SHP77 (cell line): ENCODE data around the gene TCF3.
A peak's percentile ranks its signal among the peaks of the same experiment; 100 is the strongest.

Source experiments
- DNase-seq, 2 experiments: peaks; one replicate each; lab custom pipeline; 2025; lab: John Stamatoyannopoulos, UW

Gene TCF3

DNA sequence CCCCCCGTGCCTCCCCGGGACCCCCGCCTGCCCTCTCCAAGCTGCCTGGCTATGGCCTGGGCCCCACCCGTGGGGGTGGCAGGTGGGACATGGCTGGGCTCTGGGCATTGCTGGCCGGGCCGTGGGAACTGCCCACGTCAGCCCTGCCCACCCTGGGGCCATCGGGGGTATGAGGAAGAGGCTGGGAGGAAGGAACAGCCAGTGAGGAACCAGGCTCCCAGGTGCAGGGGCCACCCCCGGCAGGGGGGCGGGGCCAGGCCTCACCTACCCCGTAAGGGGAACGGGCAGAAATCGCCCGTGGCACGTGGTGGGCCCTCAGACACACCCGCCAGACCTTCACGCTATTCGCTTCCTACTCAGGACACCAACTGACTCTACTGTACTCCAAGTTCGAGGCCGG, 22.4 kb downstream of the TCF3 start:
- no peak for DNase-seq

DNA sequence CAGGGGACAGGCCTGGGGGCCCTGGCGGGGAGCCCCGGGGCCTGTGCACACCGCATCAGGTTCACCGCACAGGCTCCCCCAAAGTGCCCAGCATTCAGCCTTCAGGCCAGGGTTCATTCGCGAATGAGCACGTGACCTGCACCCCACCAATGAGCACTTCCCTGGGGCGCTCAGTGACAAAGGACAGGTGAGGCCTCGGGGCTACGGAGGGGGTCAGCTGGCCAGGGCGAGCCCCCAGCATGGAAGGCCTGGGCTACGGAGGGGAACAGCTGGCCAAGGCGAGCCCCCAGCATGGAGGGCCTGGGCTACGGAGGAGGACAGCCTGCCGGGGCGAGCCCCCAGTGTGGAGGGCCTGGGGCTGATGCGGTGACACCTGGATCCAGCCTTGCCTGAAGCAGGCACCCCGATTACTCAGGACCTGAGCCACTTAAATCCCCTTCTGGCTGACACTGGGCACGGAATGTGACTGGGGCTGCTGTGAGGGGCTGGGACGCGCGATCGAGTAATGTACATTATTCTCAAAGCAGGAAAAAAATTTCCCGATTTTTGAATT, 23.1 kb downstream of the TCF3 start:
- DNase-seq = no peak

DNA sequence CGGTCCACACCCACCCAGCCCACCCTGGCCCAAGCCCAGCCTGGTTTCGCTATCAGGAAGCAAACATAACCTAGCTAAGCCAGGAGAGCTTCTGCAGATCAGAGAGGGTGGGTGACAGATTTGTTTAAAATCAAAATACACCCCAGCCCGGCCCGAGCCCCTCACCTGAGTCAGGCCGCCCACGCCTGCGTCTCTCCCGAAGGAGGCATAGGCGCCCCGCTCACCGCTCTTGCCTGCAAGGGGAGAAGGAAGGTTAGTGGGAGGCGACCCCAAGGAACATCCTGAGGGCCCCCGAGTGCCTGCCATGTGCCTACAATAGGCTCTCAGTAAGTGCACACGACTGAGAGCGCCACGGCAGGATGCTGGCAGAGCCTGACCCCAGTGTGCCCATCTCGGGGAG, 25.2 kb downstream of the TCF3 start:
- DNase-seq = no peak

DNA sequence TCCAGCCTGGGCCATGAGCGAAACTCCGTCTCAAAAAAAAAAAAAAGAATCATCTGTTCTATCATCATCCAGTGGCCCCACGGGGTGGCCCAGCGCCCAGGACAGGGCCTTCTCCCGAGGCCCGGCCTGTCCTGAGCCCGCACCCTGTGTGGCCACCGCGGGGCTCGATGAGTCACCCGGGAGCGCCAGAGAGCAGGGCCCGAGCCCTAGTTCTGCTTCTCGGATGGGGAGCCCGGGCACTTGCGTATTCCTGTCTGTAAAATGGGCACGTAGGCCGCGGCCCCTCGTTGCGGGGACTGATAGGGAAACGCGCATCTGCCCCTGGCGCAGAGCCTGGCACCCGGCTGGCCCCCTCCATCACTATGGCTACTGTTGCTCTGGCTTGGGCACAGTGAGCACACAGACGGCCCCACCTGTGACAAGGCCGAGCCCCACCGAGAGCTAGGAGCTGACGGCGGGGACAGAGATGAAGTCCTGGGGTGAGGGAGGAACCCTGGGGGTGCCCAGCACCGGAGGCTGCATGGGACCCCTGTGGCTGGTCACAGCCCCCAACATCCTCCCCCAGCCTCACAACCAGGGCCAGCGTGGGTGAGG, 25.9 kb downstream of the TCF3 start:
- no peak for DNase-seq

DNA sequence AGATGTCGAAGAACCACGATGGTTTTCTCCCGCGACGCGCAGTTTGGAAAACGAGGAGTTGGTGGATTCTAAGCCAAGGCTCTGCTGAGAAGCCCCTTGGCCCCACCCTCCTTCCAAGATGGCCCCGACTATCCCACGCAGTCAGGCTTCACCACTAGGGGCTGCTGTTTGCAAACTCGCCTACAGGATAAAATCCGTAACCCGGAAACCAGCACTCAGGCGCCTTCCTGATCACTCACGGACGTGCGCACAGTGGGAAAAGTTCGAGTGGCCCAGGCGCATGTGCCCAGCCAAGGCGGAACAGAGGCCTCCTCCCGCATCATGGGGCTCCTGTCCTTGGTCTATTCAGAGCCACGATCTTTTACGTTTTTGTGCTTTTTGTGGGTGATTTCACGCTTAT, 28.0 kb downstream of the TCF3 start:
- peak in 1 of 2 experiments; percentile 39 for DNase-seq

DNA sequence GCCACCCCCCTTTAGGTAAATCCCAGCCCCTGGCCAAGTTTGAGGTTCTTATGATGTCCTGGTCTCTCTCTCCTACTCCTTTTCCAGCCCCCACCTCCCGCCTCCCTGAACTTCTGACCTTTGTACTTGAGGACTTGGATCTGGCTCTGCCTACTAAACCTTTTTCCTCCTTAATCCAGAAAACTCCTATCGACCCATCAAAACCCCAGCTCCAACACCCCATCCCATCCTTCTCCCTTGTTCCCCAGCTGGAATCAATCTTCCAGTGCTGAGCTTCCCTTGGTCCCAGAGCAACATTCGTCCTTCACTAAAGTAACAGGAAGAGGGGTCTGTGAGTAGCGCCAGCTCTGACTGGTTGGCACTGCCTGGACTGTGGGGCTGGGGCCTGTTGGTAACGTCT, 29.9 kb downstream of the TCF3 start:
- no peak for DNase-seq

DNA sequence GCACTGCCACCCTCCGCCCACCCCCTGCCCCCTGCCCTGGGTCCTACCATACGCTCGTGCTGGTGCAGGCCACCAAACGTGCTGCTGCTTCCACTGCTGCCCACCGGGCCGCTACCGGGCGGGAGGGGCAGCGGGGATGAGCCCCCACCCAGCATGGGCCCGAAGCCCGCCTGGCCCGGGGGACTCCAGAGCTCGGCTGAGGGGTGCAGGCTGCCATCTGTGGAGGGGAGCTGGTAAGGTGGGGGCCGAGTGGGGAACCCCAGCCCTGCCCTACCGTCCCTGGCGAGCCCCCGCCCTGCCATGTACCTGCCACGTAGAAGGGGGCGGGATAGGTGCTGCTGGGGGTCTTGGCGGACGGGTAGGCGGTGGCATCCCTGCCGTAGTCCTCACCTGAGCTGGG, 30.4 kb downstream of the TCF3 start:
- no peak for DNase-seq

DNA sequence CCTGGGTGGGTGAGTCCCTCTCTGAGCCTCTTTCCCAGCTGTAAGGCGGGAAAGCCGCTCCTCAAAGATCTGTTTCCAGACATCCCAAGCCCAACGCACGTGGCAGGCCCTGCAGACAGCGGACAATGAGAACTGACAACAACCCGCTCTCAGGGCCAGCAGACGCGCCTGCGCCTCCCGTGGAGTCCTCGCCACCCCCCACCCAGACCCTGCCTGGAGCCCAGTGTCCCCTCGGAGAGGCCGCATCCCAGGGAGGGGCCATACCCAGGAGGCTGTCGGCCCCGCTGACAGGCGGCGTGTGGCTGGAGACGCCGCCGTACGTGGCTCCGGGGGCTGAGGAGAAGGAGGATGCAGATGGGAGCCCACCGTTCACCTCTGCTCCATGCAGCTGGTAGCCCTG, 30.8 kb downstream of the TCF3 start:
- DNase-seq = no peak

DNA sequence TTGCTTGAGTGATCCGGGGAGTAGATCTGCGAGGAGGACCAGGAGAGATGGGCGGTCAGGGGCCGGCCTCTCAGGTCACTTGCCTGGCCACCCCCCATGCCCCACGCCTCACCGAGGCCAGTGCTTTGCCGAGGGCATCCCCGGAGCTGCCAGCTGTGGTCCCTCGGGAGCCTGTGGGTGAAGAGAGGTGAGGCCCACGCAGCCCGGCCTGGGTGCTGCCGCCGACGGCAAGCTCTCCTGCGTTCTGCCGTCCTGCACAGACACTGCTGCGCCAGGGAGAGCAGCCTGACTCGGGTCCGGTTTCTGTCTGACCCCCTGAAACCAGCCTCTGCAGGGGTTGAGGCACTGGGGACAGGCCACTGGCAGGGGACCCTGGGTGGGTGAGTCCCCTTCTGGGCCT, 31.4 kb downstream of the TCF3 start:
- no peak for DNase-seq

DNA sequence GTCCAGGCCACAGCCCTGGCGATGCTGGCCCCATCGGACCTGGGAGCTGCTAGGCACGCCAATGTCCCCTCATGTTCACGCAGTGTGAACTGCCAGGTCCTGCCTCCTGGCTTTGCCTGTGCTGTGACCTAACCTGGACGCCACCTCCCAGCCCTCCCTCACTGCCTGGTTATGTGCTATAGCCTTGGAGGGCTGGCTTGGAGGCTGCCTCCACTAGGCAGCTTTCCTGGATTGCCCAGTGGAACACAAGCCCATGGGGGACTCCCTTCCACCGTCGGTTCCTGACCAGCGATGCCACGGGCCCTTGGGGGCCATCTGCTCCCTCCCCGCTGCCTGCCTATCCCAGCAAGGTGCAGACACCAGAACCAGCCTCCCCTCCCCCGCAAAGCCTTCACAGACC, 31.9 kb downstream of the TCF3 start:
- DNase-seq = no peak

DNA sequence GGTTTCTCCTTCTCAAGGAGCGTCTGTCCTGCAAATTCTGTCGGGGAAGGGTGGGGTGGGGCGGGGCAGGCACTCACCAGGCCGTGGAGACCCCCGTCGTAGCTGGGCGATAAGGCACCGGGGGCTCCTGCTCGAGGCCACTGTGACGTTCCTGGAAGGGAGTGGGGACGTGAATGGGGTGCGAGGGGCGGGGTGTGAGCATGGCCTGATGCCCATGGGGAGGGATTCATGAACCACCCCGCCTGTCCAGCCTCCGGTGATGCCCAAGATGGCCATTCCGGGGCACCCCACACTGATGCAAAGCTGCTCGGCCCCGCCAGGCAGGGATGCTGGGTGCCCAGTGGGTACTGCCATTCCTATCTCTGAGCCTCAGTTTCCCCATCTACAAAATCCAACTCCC, 32.7 kb downstream of the TCF3 start:
- no peak for DNase-seq

DNA sequence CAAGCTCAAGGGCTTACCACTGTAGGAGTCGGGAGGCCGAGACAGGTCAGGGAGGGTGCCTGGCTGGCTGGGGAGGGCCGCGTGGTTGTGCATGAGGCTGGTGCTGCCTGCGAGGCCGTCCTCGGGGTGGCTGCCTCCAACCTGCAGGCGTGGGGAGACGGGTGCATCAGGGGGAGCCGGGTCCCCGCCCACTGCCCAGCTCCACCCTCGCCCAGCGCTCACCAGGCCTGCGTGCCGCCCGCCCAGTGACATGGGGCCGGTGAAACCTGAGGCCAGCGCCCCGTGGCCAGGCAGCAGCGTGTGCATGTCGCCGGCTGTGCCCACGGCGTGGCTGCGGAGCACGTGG, 33.3 kb downstream of the TCF3 start:
- DNase-seq = no peak

DNA sequence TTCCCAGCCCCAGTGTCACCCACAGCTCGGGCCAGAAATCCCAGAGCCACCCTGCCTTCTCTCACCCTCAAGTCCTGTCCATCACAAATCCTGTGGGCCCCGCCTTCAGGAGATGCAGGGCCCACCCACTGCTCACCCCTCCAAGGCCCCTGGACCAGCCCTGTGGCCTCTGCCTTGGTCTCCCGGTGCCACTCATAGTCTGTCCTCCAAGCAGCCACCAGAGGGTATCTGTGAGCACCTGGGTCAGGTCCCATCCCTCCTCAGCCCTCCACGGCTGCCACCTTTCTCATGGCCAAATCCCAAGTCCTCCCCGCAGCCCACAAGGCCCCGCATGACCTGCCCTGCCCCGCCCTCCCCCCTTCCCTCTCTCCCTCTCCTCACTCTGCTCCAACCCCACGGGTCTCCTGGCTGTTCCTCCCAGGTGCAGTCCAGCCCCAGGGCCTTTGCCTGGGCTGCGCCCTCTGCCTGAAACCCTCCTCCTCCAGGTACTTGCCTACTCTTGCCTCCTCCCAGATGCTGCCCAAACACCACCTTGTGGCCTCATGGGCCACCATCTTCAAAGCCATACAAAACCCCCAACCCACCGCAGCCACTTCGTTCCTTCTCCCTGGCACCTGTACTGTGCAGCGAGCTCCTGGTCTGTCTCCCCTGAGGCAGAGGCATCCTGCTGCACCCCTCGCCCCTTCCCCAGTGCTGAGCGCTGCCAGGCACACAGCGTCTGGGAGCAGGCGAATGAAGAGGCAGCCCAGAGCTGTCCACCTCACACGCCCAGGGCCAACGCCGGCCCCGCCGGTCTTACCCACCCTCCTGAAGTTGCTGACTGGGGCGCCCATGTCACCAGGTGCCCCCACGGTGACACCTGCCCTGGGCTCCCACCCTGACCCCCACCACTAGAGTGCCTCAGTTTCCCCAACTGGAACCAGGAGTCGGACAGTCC, 34.0 kb downstream of the TCF3 start:
- DNase-seq = peak in 1 of 2 experiments; percentile 22

DNA sequence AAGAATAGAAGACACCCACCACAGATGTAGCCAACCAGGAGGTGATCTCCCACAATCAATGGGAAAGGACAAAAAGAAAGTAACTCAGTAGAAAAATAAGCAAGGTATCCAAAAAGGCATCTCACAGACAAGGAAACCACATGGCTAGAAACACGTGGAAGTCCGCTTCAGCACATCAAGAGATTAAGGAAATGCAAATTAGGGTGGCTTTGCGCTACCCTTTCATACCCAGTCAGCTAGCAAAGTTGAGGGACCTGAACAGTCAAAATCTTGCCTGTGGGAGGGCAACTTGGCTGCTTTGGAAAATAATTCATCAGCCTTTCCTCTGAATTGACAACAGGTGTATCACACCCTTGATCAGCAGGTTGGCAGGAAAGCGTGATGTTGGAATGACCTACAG, 35.5 kb downstream of the TCF3 start:
- DNase-seq = no peak

DNA sequence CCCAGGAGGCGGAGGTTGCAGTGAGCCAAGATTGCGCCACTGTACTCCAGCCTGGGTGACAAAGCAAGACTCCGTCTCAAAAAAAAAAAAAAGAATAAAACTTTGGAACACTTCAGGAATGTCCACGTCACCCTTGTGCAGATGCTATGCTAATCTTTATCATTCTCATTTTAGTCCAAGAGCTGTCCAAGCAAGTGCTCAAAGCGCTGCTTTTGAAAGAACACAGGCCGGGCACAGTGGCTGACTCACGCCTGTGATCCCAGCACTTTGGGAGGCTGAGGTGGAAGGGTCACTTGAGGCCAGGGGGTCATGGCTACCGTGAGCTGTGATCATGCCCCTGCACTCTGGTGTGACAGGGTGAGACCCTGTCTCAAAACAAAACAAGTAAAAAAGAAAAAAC, 36.0 kb downstream of the TCF3 start:
- DNase-seq = no peak

DNA sequence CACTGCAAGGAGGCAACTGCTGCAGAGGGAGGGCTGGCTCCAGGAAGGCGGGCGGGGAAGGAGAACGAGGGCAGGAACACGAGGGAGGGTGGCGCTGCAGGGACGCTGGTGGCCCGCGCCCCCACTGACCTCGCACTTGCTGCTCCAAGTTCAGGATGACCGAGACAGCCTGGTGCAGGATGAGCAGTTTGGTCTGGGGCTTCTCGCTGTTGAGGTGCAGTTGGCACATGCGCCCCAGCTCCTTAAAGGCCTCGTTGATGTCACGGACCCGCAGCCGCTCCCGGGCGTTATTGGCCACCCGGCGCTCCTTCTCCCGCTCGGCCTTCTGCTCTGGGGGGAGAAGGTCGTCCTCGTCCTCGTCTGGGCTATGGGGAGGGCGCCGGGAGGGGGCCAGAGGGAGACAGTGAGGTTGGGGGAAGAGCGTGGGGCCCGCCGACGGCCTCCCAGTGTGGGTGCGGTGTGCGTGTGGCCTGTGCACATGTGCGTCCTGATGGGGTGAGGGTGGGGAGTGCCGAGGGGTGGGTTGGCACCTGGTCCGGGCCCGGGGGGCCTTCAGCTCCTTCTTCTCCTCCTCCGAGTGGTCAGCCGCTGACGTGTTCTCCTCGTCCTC, 37.2 kb downstream of the TCF3 start:
- no peak for DNase-seq

DNA sequence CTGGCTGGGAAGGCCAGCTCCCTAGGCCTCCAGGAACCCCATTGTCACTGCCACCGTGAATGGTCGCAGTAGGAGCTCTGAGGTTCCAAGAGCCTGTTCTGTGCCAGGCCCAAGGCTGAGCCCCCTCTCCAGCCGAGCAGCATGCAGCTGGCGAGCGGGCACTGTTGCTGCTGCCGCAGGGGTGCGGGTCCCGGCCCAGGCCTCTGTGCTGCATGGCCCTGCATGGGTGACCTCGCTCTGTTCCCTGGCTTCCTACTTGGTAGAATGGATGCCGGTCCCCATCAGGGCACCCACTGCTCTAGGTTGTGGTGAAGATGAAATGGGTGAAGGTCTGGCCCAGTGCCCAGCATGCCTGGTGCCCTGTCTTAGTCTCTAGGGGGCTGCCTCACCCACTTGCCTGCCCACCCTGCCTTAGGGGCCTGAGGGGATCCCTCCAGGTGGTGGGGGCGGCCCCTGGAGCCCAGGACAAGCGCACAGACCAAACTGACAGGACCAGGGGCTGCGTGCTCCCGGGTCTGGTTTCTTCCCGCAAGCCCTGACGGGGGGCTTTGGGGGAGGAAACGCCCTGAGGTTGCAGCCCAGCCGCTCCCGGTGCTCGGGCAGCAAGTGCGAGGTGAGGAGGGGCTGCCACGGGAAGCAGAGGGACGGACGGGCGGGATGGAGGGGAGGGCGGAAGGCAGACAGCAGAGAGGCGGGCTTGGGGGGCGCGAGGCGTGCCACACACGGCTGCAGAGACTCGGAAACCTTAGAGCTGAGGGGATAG, 38.4 kb downstream of the TCF3 start:
- no peak for DNase-seq

DNA sequence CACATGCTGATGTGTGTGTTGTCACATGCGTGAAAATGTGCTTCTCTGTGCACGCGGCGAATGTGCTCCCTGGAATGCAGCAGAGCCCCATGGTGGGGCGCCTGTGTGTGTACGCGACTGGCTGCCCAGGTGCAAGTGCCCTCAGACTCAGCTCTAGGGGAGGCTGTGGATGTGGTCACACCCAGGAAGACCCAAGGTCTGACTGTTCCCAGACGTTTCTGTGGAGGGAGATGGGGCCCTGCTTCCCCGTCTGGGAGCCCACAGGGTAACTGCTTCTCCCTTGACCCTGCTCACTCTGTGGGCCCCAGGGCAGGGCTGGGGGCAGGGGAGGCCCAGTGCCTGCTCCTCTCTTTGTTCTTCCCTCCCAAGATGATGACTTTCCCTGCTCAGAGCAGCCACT, 39.3 kb downstream of the TCF3 start:
- DNase-seq = no peak

DNA sequence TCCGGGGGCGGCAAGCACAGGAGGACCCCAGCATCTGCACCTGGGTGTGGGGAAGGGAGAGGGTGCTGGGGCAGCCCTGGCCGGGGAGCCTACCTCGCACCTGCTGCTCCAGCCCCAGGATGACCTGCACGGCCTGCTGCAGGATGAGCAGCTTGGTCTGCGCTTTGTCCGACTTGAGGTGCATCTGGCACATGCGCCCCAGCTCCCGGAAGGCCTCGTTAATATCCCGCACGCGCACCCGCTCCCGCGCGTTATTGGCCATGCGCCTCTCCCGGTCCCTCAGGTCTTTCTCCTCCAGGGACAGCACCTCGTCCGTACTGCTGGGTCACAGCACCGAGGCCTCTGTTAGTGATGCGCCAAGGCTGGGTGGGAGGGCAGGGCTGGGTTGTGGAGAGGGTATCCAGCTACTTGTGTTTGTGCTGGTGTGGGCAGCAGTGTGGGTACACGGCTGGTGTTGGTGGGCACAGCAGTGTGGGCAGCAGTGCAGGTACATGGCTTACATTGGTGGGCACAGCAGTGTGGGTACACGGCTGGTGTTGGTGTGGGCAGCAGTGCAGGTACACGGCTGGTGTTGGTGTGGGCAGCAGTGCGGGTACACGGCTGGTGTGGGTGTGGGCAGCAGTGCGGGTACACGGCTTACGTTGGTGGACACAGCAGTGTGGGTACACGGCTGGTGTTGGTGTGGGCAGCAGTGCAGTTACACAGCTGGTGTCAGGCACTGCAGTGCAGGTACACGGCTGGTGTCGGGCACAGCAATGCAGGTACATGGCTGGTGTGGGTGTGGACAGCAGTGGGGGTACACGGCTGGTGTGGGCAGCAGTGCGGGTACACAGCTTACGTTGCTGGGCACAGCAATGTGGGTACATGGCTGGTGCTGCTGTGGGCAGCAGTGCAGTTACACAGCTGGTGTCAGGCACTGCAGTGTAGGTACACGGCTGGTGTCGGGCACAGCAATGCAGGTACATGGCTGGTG, 40.0 kb downstream of the TCF3 start:
- DNase-seq = no peak

DNA sequence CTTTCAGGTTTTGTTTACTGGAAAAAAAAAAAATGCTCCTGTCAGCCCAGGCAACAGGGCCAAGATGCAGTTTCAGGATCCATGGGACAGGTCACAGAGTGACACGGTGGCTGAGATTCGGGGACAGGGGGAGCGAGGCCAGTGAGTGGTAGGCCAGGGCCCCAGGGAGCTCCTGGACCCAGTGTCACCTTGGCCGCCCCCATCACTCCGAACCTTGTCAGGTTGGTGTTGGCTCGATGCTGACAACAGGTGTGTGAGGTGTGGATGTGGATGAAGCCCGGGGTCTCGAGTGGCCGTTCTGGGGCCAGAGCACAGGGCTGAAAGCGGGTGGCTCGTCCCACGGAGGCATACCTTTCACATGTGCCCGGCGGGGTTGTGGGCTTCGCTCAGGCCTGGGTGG, 41.1 kb downstream of the TCF3 start:
- no peak for DNase-seq

DNA sequence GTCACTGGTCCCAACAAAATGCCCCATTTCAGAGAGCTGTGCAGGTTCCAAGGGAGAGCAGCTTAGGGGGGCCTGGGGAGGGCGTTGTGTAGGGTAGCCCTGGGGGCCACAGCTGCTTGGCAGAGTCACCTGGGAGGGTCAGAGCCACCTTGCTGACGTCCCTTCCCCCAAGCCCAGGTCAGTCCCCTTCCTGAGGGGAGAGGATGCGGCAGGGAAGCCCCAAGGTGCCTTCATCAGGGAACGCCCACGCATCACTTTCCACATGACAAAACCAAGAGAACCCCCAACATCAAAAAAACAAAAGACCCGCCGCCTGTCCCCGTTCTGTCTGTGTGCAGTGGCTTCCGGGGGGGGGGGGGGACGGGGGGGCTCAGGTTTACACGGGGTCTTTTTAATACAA, 41.8 kb downstream of the TCF3 start:
- no peak for DNase-seq
